ENCODE results near the gene TSKU. TPM values are rescaled to one million over a fixed set of nuclear protein-coding genes. Genes with fewer than 3 reads are reported as not detected.
A peak's percentile ranks its signal among the peaks of the same experiment; 100 is the strongest.

Gene TSKU
- total RNA-seq, 1 donor from 2014 or later: 1.1 TPM

GRCh38 chr11:76798202-76798581 lies 15.0 kb downstream of the TSKU start:
- no peak for DNase-seq (ENCODE audit: low spot score)
- intact Hi-C loops (cut with micrococcal nuclease): no loop called here
- H3K4me1 Mint-ChIP-seq (ENCODE audit: low read depth): peaks cover 2% of the 10 kb centered on the region
- no peak overlapping the region for H3K4me3 Mint-ChIP-seq
- no peaks in the 10 kb centered on the region for H3K9me3 Mint-ChIP-seq
- no peak overlapping the region for H3K27ac Mint-ChIP-seq
- no peaks in the 10 kb centered on the region for H3K36me3 Mint-ChIP-seq (ENCODE audit: low read depth)
- H3K27me3 Mint-ChIP-seq (ENCODE audit: insufficient read depth): peaks cover 46% of the 10 kb centered on the region

DNA sequence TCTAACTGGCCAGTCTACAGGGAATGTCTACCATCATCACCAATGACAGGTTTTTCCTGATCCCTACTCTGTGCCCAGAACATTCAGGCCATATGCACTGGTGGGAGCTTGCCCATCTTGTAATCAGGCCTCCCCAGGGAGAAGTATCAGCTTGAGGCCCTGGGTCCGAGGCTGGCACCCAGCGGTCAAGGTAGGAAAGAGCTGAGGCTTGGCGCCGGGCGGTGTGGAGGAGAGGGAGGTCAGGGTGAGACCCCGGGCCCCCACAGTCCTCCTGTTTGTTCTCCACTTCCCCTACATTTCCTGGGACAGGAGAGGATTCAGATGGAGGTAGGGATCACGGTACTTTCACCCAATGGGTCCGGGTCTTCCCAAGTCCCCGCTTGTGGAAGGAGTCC lies 15.5 kb downstream of the TSKU start:
- Mint-ChIP-seq H3K36me3 (ENCODE audit: low read depth) (no peaks in the 10 kb centered on the region), H3K27me3 (ENCODE audit: insufficient read depth) (peaks cover 49% of the 10 kb centered on the region), H3K4me1 (ENCODE audit: low read depth) (peaks cover 6% of the 10 kb centered on the region), H3K4me3 (no peak overlapping the region), H3K27ac (no peak overlapping the region), H3K9me3 (no peaks in the 10 kb centered on the region)
- intact Hi-C loops (cut with micrococcal nuclease): loop anchor here (1.0 kb wide), 2 partner anchors 16 to 64 kb away; no protein-coding TSS in a partner anchor
- no peak for DNase-seq (ENCODE audit: low spot score)

GRCh38 chr11:76799066-76799804 lies 16.1 kb downstream of the TSKU start:
- no peaks in the 10 kb centered on the region for H3K36me3 Mint-ChIP-seq (ENCODE audit: low read depth)

GRCh38 chr11:76800466-76801200 lies 17.5 kb downstream of the TSKU start:
- Mint-ChIP-seq H3K4me1 (ENCODE audit: low read depth) (peaks cover 25% of the 10 kb centered on the region), H3K9me3 (no peaks in the 10 kb centered on the region), H3K27me3 (ENCODE audit: insufficient read depth) (peaks cover 46% of the 10 kb centered on the region), H3K36me3 (ENCODE audit: low read depth) (no peaks in the 10 kb centered on the region), H3K27ac (no peak overlapping the region), H3K4me3 (no peak overlapping the region)
- no peak for DNase-seq (ENCODE audit: low spot score)
- intact Hi-C loops (cut with micrococcal nuclease): loop anchor here (5.0 to 10.0 kb wide), 2 partner anchors 176 to 428 kb away; no protein-coding TSS in a partner anchor

More at GRCh38 chr11:76799066-76799804, 16.1 kb downstream of the TSKU start:
- peak; percentile 69 for DNase-seq (ENCODE audit: low spot score)
- Mint-ChIP-seq H3K27ac (no peak overlapping the region), H3K9me3 (no peaks in the 10 kb centered on the region), H3K27me3 (ENCODE audit: insufficient read depth) (peaks cover 48% of the 10 kb centered on the region), H3K4me3 (no peak overlapping the region), H3K4me1 (ENCODE audit: low read depth) (peaks cover 12% of the 10 kb centered on the region)
- intact Hi-C loops (cut with micrococcal nuclease): loop anchor here (1.0 kb wide), 2 partner anchors 17 to 65 kb away; no protein-coding TSS in a partner anchor

DNA sequence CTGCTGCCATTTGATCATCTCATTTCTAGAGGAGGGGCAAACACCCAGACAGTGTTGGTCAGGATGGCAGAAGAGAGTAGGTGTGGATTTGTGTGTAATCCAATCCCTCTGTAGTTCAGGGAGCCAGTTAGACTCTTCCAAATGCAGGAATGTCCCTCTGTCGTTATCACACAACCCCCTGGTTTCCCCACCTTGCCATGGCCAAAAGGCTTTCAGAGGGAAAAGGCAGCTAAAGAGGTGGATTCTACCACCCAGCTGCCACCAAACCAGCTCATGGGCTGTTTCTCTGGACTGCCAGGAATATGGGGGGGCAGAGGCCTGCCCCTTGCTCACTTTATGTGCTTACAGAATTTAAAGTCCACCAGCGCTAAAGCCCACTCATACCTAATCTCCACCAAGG lies 18.1 kb downstream of the TSKU start:
- H3K4me3 Mint-ChIP-seq: no peak overlapping the region
- no peak overlapping the region for H3K27ac Mint-ChIP-seq
- H3K36me3 Mint-ChIP-seq (ENCODE audit: low read depth): no peaks in the 10 kb centered on the region
- H3K9me3 Mint-ChIP-seq: no peaks in the 10 kb centered on the region
- peaks cover 46% of the 10 kb centered on the region for H3K27me3 Mint-ChIP-seq (ENCODE audit: insufficient read depth)
- no peak for DNase-seq (ENCODE audit: low spot score)
- H3K4me1 Mint-ChIP-seq (ENCODE audit: low read depth): peaks cover 31% of the 10 kb centered on the region
- intact Hi-C loops (cut with micrococcal nuclease): loop anchor here (5.0 to 10.0 kb wide), 2 partner anchors 176 to 429 kb away; no protein-coding TSS in a partner anchor

- Mint-ChIP-seq H3K4me3 (no peak overlapping the region), H3K27ac (no peak overlapping the region), H3K4me1 (ENCODE audit: low read depth) (peaks cover 33% of the 10 kb centered on the region), H3K9me3 (no peaks in the 10 kb centered on the region), H3K27me3 (ENCODE audit: insufficient read depth) (peaks cover 46% of the 10 kb centered on the region), H3K36me3 (ENCODE audit: low read depth) (no peaks in the 10 kb centered on the region)
- intact Hi-C loops (cut with micrococcal nuclease): loop anchor here (5.0 to 10.0 kb wide), 2 partner anchors 177 to 429 kb away; no protein-coding TSS in a partner anchor
- no peak for DNase-seq (ENCODE audit: low spot score)
Observed at GRCh38 chr11:76801736-76802135, 18.6 kb downstream of the TSKU start.

DNA sequence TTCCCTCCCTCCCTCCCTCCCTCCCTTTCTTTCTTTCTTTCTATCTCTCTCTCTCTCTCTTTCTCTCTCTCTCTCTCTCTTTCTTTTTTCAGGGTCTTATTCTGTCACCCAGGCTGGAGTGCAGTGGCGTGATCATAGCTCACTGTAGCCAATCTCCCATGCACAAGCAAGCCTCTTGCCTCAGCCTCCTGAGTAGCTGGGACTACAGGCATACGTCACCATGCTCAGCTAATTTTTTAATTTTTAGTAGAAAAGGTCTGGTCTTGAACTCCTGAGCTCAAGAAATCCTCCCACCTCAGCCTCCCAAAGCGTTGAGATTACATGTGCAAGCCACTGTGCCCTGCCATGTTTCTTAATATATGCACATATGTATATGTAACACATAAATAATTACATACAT lies 19.0 kb downstream of the TSKU start:
- no peak for DNase-seq (ENCODE audit: low spot score)
- Mint-ChIP-seq H3K9me3 (no peaks in the 10 kb centered on the region), H3K27ac (no peak overlapping the region), H3K36me3 (ENCODE audit: low read depth) (no peaks in the 10 kb centered on the region), H3K4me3 (no peak overlapping the region), H3K4me1 (ENCODE audit: low read depth) (peaks cover 33% of the 10 kb centered on the region), H3K27me3 (ENCODE audit: insufficient read depth) (peaks cover 46% of the 10 kb centered on the region)
- intact Hi-C loops (cut with micrococcal nuclease): loop anchor here (5.0 to 10.0 kb wide), 2 partner anchors 177 to 430 kb away; no protein-coding TSS in a partner anchor

DNA sequence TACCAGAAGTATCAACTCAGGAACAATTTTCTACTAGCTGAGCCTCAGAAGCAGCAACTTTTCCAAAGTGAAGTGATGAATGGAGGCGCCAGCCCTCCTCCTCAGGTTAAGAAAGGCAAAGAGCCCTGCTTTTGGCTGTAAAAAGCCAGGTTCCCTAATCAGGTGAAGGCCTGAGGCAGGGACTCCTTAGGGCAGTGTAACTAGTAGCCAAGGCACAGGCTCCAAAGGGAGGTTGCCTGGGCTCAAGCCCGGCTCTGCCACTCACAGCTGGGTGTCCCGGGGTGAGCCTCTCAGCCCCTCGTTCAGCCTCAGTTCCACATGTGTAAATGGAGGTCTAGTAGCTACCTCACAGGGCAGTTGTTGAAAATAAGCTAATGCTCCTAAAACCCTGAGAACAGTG lies 19.5 kb downstream of the TSKU start:
- no peaks in the 10 kb centered on the region for H3K36me3 Mint-ChIP-seq (ENCODE audit: low read depth)
- no peaks in the 10 kb centered on the region for H3K9me3 Mint-ChIP-seq
- no peak overlapping the region for H3K4me3 Mint-ChIP-seq
- no peak for DNase-seq (ENCODE audit: low spot score)
- H3K27ac Mint-ChIP-seq: no peak overlapping the region
- peaks cover 43% of the 10 kb centered on the region for H3K27me3 Mint-ChIP-seq (ENCODE audit: insufficient read depth)
- intact Hi-C loops (cut with micrococcal nuclease): loop anchor here (1.0 to 10.0 kb wide), 3 partner anchors 68 to 430 kb away; no protein-coding TSS in a partner anchor
- peaks cover 36% of the 10 kb centered on the region for H3K4me1 Mint-ChIP-seq (ENCODE audit: low read depth)

GRCh38 chr11:76803023-76803422 lies 19.9 kb downstream of the TSKU start:
- Mint-ChIP-seq H3K4me3 (no peak overlapping the region), H3K27ac (no peak overlapping the region), H3K4me1 (ENCODE audit: low read depth) (peaks cover 37% of the 10 kb centered on the region), H3K9me3 (no peaks in the 10 kb centered on the region), H3K27me3 (ENCODE audit: insufficient read depth) (peaks cover 40% of the 10 kb centered on the region), H3K36me3 (ENCODE audit: low read depth) (no peaks in the 10 kb centered on the region)
- intact Hi-C loops (cut with micrococcal nuclease): loop anchor here (1.0 to 10.0 kb wide), 3 partner anchors 69 to 431 kb away; no protein-coding TSS in a partner anchor
- no peak for DNase-seq (ENCODE audit: low spot score)

- peak overlapping the region; percentile 9 for H3K4me3 Mint-ChIP-seq
- H3K36me3 Mint-ChIP-seq (ENCODE audit: low read depth): no peaks in the 10 kb centered on the region
- intact Hi-C loops (cut with micrococcal nuclease): loop anchor here (1.0 to 10.0 kb wide), 6 partner anchors 22 to 432 kb away; partner anchors contain the start of gene EMSY
- H3K27me3 Mint-ChIP-seq (ENCODE audit: insufficient read depth): peaks cover 36% of the 10 kb centered on the region
- peaks cover 37% of the 10 kb centered on the region for H3K4me1 Mint-ChIP-seq (ENCODE audit: low read depth)
- DNase-seq (ENCODE audit: low spot score): peak; percentile 64
- H3K27ac Mint-ChIP-seq: peak overlapping the region; percentile 75
- no peaks in the 10 kb centered on the region for H3K9me3 Mint-ChIP-seq
Observed at GRCh38 chr11:76803811-76804600, 20.9 kb downstream of the TSKU start.

DNA sequence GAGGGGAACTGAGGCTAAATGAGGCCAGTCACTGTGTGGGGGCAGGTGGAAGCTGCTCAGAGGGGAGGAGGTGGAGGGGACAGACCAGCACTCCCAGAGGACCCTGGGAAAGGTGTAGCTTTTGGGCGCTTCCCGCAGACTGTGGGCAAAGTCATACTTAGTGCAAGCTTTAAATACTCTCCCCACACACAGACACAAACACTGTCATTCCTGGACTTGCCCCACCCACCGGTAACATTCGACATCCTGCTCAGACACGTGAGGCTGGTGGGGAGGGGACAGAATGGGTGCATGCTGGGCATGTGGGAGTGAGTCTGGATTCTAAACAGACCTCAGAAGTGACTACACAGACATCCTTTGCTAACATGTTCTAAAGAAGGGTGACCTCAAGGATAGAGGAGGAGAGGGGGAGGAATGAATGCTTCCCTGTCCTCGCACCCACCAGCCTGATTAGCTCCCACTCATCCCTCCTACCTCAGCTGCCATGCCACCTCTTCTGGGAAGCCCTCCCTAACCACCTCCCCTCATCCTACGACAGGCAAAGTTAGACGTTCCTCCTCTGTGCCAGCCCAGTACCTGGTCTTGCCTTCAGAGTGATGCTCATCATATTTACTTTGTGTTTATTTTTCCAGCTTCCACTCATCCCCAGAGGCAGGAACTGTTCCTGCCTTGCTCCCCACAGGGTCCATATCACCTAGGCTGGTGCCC lies 22.2 kb downstream of the TSKU start:
- peak; percentile 44 for DNase-seq (ENCODE audit: low spot score)
- intact Hi-C loops (cut with micrococcal nuclease): loop anchor here (1.0 to 10.0 kb wide), 5 partner anchors 55 to 361 kb away; partner anchors contain the start of genes ACER3 and EMSY
- Mint-ChIP-seq H3K4me3 (peak overlapping the region; percentile 7), H3K27me3 (ENCODE audit: insufficient read depth) (peaks cover 32% of the 10 kb centered on the region), H3K9me3 (no peaks in the 10 kb centered on the region), H3K36me3 (ENCODE audit: low read depth) (no peaks in the 10 kb centered on the region), H3K4me1 (ENCODE audit: low read depth) (peaks cover 40% of the 10 kb centered on the region), H3K27ac (peak overlapping the region; percentile 34)

- Mint-ChIP-seq H3K36me3 (ENCODE audit: low read depth) (no peaks in the 10 kb centered on the region), H3K4me3 (no peak overlapping the region), H3K27me3 (ENCODE audit: insufficient read depth) (peaks cover 25% of the 10 kb centered on the region), H3K4me1 (ENCODE audit: low read depth) (peaks cover 43% of the 10 kb centered on the region), H3K27ac (no peak overlapping the region), H3K9me3 (no peaks in the 10 kb centered on the region)
- intact Hi-C loops (cut with micrococcal nuclease): loop anchor here (10.0 kb wide), 1 partner anchor 181 kb away; no protein-coding TSS in a partner anchor
- no peak for DNase-seq (ENCODE audit: low spot score)
Observed at GRCh38 chr11:76806131-76806530, 23.0 kb downstream of the TSKU start.
